Measurements from ENCODE around the gene RAB20.

DNA sequence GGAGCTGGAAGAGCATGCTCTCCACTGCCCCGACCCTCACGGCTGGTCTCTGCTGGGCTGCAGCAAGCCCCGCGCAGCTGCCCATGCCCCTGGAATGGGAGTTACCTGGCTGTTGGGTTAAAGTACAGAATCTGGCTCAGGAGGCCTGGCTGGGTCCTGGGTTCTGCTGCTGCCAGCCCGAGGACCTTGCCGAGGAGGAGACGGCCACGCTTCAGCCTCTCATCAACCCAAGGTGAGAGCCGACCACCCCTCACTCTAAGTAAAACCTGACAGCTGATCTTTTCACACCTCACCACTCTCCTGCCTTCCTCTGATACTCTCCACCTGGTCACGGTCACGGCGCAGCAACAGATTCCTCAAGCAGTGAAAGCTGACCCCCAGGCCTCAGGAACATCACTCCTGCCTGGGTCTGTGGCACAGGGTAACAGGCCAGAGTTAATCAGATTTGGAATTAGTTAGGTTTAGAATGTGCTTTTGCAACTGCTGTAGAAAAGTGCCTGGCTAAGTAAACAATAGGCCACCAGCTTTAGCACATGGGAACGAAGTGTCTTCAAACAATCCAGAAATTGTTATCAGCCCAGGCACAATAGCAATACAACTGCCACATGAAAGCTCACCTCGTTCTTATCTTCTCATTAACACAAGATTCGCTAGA is 20.5 kb downstream of the RAB20 start:
- TF ChIP-seq, protein P1, sequence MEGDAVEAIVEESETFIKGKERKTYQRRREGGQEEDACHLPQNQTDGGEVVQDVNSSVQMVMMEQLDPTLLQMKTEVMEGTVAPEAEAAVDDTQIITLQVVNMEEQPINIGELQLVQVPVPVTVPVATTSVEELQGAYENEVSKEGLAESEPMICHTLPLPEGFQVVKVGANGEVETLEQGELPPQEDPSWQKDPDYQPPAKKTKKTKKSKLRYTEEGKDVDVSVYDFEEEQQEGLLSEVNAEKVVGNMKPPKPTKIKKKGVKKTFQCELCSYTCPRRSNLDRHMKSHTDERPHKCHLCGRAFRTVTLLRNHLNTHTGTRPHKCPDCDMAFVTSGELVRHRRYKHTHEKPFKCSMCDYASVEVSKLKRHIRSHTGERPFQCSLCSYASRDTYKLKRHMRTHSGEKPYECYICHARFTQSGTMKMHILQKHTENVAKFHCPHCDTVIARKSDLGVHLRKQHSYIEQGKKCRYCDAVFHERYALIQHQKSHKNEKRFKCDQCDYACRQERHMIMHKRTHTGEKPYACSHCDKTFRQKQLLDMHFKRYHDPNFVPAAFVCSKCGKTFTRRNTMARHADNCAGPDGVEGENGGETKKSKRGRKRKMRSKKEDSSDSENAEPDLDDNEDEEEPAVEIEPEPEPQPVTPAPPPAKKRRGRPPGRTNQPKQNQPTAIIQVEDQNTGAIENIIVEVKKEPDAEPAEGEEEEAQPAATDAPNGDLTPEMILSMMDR (IDR thresholded peaks at IDR 0.05; ENCODE audit: low read depth, low read length, missing input control) = no peak
- TF ChIP-seq FOXA1 (IDR thresholded peaks at IDR 0.05) = peak; percentile 61
- peak in 1 of 2 donors; percentile 9 for TF ChIP-seq RAD21 (IDR thresholded peaks at IDR 0.05)

Data from liver (tissue), 3 donors.